ENCODE results near the gene MYZAP.

- no peak for TF ChIP-seq EZH2 (IDR thresholded peaks at IDR 0.05; ENCODE audit: low read length)
- TF ChIP-seq CTCF (optimal IDR thresholded peaks at IDR 0.05 in 1 of 3, IDR thresholded peaks at IDR 0.05 in 1 of 3, conservative IDR thresholded peaks at IDR 0.05 in 1 of 3; ENCODE audit: extremely low read depth in 1 of 3, insufficient read depth in 2 of 3, low read length in 3 of 3), result no peak
These were observed 34.4 kb upstream of the MYZAP start for GRCh38 chr15:57557267-57557666.
